BLaER1 (cell line): ENCODE data around the gene MAGI1.

Source experiments
- H3K27ac ChIP-seq: shearing (Covaris generic); formaldehyde crosslinking; 2 replicates; pipeline ENCODE4 v1.8.1; 2022
- H3K27me3 ChIP-seq: shearing (Covaris generic); formaldehyde crosslinking; 2 replicates; pipeline ENCODE4 v1.8.1; 2022
- H3K36me3 ChIP-seq: shearing (Covaris generic); formaldehyde crosslinking; 2 replicates; pipeline ENCODE4 v1.8.1; 2022
- H3K4me1 ChIP-seq: shearing (Covaris generic); formaldehyde crosslinking; 2 replicates; pipeline ENCODE4 v1.8.1; 2022
- H3K4me2 ChIP-seq: shearing (Covaris generic); formaldehyde crosslinking; 2 replicates; pipeline ENCODE4 v1.8.1; 2022
- H3K4me3 ChIP-seq: shearing (Covaris generic); formaldehyde crosslinking; 2 replicates; pipeline ENCODE4 v1.8.1; 2022
- H3K9ac ChIP-seq: shearing (Covaris generic); formaldehyde crosslinking; 2 replicates; pipeline ENCODE4 v1.8.1; 2022
- H3K9me3 ChIP-seq: shearing (Covaris generic); formaldehyde crosslinking; 2 replicates; pipeline ENCODE4 v1.8.1; 2022
- H4K20me1 ChIP-seq: shearing (Covaris generic); formaldehyde crosslinking; 2 replicates; pipeline ENCODE4 v1.8.1; 2022
- Cebpa-rat ChIP-seq: shearing (Covaris generic); IDR thresholded peaks from 2 replicates; pipeline ENCODE4 v1.8.1; 2022

Gene MAGI1

DNA sequence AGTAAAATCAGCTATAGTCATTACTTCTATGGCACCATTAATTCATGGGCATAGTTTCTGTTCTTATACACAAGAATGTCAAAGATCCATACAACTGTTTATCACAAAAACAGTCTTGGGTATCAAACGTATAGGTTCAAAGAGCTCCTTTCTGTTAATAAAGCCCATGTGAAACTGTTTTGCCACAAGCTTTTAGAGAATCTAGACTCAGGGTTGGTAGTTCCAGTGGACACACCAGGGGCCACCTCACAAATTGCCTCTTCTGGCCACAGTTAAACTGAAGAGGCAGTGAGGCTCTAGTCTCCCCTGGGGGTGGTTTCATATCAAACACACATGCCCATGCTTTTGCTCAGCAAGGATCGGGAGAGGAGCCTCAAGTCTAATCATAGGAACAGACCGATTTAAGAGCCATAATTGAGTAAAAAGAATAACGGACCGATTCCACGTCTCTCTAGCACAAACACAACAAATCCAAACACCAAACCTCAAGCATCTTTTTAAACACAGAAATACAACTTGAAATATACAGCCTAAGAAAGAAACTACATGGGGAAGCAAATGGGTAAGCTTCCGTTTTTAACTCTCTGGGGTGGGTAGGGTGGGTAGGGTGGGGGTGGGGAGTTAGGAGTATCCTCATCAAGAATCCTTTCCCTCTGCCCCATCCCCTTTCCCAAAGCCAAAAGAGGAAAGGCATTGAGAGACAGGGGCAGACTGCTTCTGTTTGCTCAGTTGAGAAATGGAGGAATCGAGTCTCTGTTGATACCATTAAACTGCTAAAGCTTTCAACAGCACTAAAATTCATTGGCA, 443.3 kb downstream of the MAGI1 start:
- H3K36me3 ChIP-seq = no peaks in the 10 kb centered on the region
- 0 out of 2 replicates have a peak overlapping the region, but pooled peaks have one; percentile 2 for H3K4me2 ChIP-seq
- no peak overlapping the region for H3K27ac ChIP-seq
- H3K27me3 ChIP-seq = no peaks in the 10 kb centered on the region
- H3K9ac ChIP-seq = no peak overlapping the region
- H4K20me1 ChIP-seq = no peaks in the 10 kb centered on the region
- H3K4me1 ChIP-seq = peaks cover 6% of the 10 kb centered on the region; the same call in 1 of the 2 replicates
- peaks cover 6% of the 10 kb centered on the region; the same call in 1 of the 2 replicates for H3K9me3 ChIP-seq
- TF ChIP-seq Cebpa-rat = no peak
- H3K4me3 ChIP-seq = no peak overlapping the region

DNA sequence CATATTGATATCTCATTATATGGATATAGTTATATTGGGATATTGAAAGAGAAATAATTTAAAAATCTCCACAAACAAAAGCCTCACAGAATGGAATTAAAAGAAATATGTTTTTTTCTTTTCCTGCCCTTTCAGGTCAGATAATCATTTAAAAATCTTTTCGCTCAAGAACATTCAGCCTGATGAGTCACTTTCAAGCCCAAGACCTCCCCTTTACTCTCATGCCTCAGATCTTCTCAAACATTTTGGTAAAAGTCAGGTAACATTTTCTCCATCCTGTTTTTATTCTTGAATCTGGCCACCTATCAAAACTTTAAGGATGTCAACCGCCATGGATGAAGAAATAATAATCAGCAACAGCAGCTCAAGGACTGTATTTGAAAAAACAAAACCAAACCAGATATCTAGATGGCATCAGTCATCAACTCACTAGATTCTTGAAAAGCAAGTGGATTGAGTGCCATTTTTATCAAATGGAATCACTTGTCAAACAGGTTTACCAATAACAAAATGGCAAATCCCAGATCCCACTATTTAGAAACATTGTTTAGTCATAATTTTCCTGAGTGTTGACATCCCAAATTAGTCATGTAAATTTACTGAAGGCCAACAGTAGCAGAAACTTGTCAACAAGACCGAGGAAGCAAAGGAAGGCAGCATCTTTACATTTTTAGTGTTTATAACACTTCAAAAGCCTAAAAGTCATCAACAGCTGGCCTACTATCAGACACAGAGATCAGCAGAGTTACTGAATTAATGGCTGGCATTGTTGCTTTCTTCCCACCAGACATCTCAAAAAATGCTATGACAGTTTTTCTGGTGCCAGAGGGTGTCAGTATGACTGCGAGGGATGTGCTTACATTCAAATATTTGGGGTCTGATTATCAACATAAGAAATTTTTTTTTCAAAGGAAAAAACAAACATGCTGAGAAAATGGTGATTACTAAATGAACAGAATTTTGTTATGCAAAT, 444.7 kb downstream of the MAGI1 start:
- no peak overlapping the region for H3K27ac ChIP-seq
- H3K9ac ChIP-seq = no peak overlapping the region
- H3K27me3 ChIP-seq = no peaks in the 10 kb centered on the region
- H3K36me3 ChIP-seq = no peaks in the 10 kb centered on the region
- no peak overlapping the region for H3K4me3 ChIP-seq
- peaks cover 6% of the 10 kb centered on the region; the same call in 1 of the 2 replicates for H3K9me3 ChIP-seq
- no peak overlapping the region for H3K4me2 ChIP-seq
- TF ChIP-seq Cebpa-rat = no peak
- no peaks in the 10 kb centered on the region for H4K20me1 ChIP-seq
- H3K4me1 ChIP-seq = peaks cover 6% of the 10 kb centered on the region; the same call in 1 of the 2 replicates

DNA sequence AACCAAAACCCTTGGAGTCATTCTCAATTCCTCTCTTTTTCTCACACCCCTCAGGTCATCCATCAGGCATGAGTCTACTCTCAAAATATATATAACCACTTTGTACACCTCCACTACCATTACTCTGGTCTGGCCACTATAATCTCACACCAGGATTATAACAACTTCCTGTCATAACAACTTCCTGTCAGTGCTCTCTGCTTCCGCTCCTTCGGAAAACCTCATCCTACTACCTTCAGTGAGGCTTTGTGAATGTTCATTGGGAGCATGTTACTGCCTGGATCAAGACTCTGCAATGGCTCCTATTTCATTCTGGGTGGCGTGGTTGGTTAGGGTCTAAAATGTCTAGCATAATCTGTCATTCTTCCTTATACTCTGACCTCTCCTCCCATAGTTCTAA, 447.4 kb downstream of the MAGI1 start:
- no peaks in the 10 kb centered on the region for H4K20me1 ChIP-seq
- no peaks in the 10 kb centered on the region for H3K9me3 ChIP-seq
- no peak overlapping the region for H3K27ac ChIP-seq
- no peaks in the 10 kb centered on the region; the same call in 1 of the 2 replicates for H3K4me1 ChIP-seq
- no peak for TF ChIP-seq Cebpa-rat
- H3K9ac ChIP-seq = no peak overlapping the region
- H3K4me2 ChIP-seq = no peak overlapping the region
- H3K36me3 ChIP-seq = no peaks in the 10 kb centered on the region
- H3K4me3 ChIP-seq = no peak overlapping the region
- H3K27me3 ChIP-seq = no peaks in the 10 kb centered on the region

DNA sequence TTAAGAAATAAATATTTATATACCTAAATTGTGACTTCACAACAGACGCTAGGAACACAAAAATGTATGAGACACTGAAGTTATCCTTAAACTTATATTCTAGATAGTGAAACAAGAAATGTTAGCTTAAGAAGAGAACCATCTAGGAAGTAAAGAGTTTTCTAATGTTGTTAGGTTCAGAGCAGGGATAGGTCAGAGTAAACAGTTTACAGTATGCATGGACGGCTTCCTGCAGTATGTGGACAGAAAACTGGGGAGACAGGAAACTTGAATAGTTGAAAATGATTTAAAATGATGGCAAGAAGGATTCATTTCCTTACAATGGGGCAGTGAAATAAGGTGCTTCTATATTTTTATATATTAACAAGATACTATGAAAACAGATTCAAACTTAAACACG, 449.8 kb downstream of the MAGI1 start:
- Histone ChIP-seq H3K27me3 (no peaks in the 10 kb centered on the region), H3K27ac (no peak overlapping the region), H3K4me1 (peaks cover 7% of the 10 kb centered on the region), H3K36me3 (no peaks in the 10 kb centered on the region), H3K4me3 (no peak overlapping the region), H3K9ac (no peak overlapping the region), H3K9me3 (no peaks in the 10 kb centered on the region), H3K4me2 (no peak overlapping the region), H4K20me1 (no peaks in the 10 kb centered on the region)
- TF ChIP-seq Cebpa-rat = no peak

DNA sequence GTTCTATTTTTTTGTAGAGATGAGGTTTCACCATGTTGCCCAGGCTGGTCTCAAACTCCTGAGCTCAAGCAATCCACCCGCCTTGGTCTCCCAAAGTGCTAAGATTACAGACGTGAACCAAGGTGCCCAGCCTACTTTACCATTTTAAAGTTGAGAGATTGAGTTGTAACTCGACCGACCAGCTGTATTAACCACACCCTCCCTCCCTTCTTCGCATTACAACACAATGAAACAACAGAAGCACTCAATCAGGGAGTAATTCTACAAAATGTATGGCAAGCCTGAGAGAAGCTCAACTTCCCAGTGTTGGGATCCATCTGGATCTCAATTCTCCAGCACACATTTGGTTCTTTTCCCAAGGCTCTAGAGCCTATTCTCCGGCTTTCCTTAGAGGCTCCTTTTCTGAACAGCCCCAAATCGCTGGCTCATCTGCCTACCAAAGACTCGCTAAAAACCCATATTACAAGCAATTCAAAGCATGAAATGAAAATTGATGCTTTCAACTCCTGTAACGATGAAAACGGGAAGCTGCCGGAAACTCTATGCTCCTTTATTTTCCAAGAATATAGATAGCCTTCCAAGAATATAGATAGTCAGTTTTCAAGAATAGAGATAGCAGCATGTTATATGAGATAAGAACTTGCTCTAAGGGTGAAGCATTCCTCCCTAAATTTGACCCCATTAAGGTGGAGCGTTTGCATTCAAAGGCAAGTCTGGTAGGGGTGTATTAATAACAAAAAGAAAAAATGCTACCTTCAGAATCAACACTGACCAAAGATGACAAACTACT, 450.9 kb downstream of the MAGI1 start:
- Histone ChIP-seq H3K4me2 (no peak overlapping the region), H3K27ac (no peak overlapping the region), H3K9ac (no peak overlapping the region), H3K36me3 (no peaks in the 10 kb centered on the region), H4K20me1 (no peaks in the 10 kb centered on the region), H3K4me1 (peaks cover 7% of the 10 kb centered on the region), H3K27me3 (no peaks in the 10 kb centered on the region), H3K9me3 (no peaks in the 10 kb centered on the region), H3K4me3 (no peak overlapping the region)
- no peak for TF ChIP-seq Cebpa-rat

DNA sequence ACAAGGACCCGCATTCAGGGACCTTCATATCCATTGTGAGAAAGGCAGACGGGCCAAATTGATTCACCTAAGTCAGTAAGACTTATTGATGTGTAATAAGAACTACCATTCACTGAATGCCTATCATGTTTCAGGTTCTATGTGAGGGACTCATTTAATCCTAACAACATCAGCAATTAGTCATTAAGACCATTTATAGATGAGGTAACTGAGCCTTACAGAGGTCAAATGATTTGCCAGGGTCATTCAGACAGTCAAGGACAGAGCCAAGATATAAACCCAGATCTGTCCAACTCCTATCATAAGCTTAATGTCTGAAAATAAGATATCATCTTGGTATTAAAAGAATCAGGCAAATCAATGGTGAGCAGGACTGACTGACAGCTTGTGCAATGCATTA, 453.8 kb downstream of the MAGI1 start:
- no peak for TF ChIP-seq Cebpa-rat

DNA sequence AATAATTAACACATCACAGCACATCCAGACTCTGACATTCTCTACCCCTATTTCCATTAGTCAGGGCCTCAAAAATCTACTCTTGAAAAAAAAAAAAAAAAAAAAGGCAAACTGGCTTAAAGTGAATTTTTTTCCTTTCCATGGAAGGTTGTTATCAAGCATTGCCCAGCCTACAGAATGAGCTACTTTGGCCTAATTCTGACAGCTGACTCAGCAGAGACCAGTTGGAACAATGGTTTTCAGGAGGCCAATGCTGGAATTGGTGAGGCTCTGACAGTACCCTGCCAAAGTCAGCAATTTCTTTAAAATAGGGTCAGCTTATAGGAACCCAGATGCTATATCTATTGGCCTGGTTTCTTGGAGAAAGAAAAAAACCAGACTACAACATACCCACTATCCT, 454.7 kb downstream of the MAGI1 start:
- Histone ChIP-seq H3K4me2 (0 out of 2 replicates have a peak overlapping the region, but pooled peaks have one; percentile 5), H3K9ac (no peak overlapping the region), H3K9me3 (peaks cover 5% of the 10 kb centered on the region; the same call in 1 of the 2 replicates), H3K4me1 (peaks cover 17% of the 10 kb centered on the region), H3K27me3 (no peaks in the 10 kb centered on the region), H4K20me1 (no peaks in the 10 kb centered on the region), H3K36me3 (no peaks in the 10 kb centered on the region), H3K4me3 (no peak overlapping the region), H3K27ac (no peak overlapping the region)
- no peak for TF ChIP-seq Cebpa-rat

More for the DNA sequence above, 453.8 kb downstream of the MAGI1 start:
- Histone ChIP-seq H3K4me2 (peak overlapping the region; percentile 5; the same call in 1 of the 2 replicates), H3K4me1 (peaks cover 17% of the 10 kb centered on the region), H3K9me3 (no peaks in the 10 kb centered on the region), H3K27me3 (no peaks in the 10 kb centered on the region), H3K36me3 (no peaks in the 10 kb centered on the region), H3K4me3 (no peak overlapping the region), H3K9ac (no peak overlapping the region), H4K20me1 (no peaks in the 10 kb centered on the region), H3K27ac (no peak overlapping the region)

DNA sequence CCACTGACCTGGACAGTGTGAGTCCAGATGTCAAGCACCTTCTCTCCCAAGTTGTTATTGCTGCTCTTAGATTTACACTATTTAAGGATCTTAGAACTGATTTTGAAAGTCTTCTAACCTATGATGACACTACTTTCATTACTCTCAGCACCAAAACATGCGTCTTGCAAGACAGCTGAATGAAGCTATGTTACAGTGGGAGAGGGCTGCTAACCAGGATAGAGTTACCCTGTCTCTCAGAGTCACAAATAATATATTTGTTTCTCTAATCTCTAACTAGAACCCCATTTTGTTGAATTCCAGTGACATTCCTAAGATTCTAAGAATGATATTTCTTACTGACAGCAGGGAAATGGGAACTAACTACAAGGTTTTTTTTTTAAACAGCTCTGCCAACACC, 455.5 kb downstream of the MAGI1 start:
- Histone ChIP-seq H3K9me3 (peaks cover 13% of the 10 kb centered on the region), H3K4me1 (peaks cover 17% of the 10 kb centered on the region), H3K36me3 (no peaks in the 10 kb centered on the region), H3K4me3 (no peak overlapping the region), H3K27me3 (no peaks in the 10 kb centered on the region), H4K20me1 (no peaks in the 10 kb centered on the region), H3K9ac (no peak overlapping the region), H3K4me2 (no peak overlapping the region), H3K27ac (no peak overlapping the region)
- TF ChIP-seq Cebpa-rat = no peak

DNA sequence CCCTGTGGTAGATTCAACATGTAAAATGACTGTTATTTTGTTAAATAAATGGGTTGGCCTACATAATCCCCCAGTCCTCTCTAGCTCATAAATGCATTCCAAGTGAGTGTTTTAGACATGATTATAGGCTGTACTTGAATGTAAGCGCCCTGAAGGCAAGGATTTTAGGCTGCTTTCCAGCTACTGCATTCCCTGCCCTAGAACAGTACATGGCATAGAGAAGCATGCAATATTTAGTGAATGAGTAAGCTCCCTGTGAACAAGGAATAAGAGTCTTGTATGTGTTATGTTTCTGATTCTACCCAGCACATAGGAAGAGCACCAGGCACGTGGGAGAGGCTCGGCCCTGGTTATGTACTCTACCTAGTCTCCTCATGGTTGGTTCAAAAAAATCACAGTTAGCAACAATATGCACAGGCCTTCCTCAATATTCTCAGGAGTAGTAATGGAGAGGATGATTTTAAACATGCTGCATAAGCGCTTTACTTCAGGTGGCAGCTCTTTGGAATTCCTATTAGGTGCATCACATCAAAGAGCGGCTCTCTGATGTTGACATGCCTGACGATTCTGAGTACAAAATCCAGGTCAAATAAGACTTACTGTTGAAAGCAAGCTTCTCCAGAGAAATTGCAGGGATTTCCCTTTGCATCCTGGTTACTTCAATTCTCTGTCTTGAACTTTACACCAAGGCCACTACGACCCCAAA, 456.6 kb downstream of the MAGI1 start:
- Histone ChIP-seq H4K20me1 (no peaks in the 10 kb centered on the region), H3K4me1 (peaks cover 17% of the 10 kb centered on the region), H3K9ac (no peak overlapping the region), H3K9me3 (peaks cover 19% of the 10 kb centered on the region), H3K4me3 (no peak overlapping the region), H3K27ac (no peak overlapping the region), H3K27me3 (no peaks in the 10 kb centered on the region), H3K36me3 (no peaks in the 10 kb centered on the region), H3K4me2 (no peak overlapping the region)
- TF ChIP-seq Cebpa-rat = no peak
